Ectodermal cell (in vitro differentiated cells): ENCODE data around the gene ARMC9.

Experiments used
- H3K27ac ChIP-seq: 2 replicates; pipeline ENCODE4 v1.7.0; 2013; ENCODE audit warnings: mild to moderate bottlenecking, low read depth, low read length; ENCODE audit not compliant: insufficient read depth, poor library complexity, severe bottlenecking
- H3K27me3 ChIP-seq: 2 replicates; pipeline ENCODE4 v1.7.0; 2013; ENCODE audit warnings: mild to moderate bottlenecking, low read length; ENCODE audit not compliant: insufficient read depth, control insufficient read depth, poor library complexity, severe bottlenecking
- H3K36me3 ChIP-seq: one replicate; pipeline ENCODE4 v1.7.0; 2013; ENCODE audit warnings: low read length; ENCODE audit not compliant: control insufficient read depth, insufficient read depth
- H3K4me1 ChIP-seq: one replicate; pipeline ENCODE4 v1.7.0; 2013; ENCODE audit warnings: low read length; ENCODE audit not compliant: control insufficient read depth, insufficient read depth
- H3K4me3 ChIP-seq: 2 replicates; pipeline ENCODE4 v1.7.0; 2013; ENCODE audit warnings: low read depth, low read length, control low read depth; ENCODE audit not compliant: insufficient read depth
- H3K9me3 ChIP-seq: 2 replicates; pipeline ENCODE4 v1.7.0; 2013; ENCODE audit warnings: mild to moderate bottlenecking, low read length, moderate library complexity; ENCODE audit not compliant: control insufficient read depth
- WGBS, 2 experiments: methylation state at CpG; one replicate each; pipeline ENCODE4 v1.1.7; 2013; ENCODE audit warnings: missing lambda C conversion rate in 2 of 2; 5-methylcytosine and 5-hydroxymethylcytosine counted together

Gene ARMC9

GRCh38 chr2:231413456-231413855 lies 215.0 kb downstream of the ARMC9 start:
- Histone ChIP-seq H3K4me1 (no peaks in the 10 kb centered on the region), H3K27ac (no peak overlapping the region), H3K36me3 (no peaks in the 10 kb centered on the region), H3K4me3 (no peak overlapping the region), H3K27me3 (peaks cover 13% of the 10 kb centered on the region), H3K9me3 (no peaks in the 10 kb centered on the region)
- 50 to 64% methylated on average over 6 of the region's 6 CpGs for WGBS, 2 experiments

DNA sequence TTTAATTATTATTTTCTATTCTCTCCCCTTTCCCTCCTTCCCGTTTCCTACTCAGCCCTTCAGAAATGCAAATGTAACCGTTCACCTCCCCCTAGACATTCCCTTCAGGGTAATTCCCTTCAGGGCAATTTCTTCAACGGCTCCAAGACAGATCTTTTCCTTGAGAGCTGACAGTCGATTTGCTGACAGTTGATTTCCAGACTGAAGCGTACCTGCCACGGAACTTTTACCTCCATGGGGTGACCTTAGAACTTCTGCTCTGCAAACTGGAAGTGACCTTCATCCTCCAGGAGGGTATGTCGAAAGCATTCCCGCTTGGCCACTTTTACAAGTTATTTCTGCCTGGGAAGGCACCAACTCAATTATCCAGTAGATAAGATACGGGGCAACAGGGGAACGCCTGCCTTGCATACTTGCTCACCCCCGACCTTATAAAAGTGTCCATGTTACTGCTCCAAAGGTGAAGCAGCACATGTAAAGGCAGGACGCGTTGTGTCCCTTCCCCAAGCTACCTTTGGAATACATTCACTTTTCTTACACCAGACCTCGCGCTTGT lies 215.6 kb downstream of the ARMC9 start:
- Histone ChIP-seq H3K4me3 (no peak overlapping the region), H3K27ac (no peak overlapping the region), H3K36me3 (no peaks in the 10 kb centered on the region), H3K4me1 (no peaks in the 10 kb centered on the region), H3K9me3 (no peaks in the 10 kb centered on the region), H3K27me3 (peaks cover 13% of the 10 kb centered on the region)
- WGBS, 2 experiments = 55 to 60% methylated on average over 15 of the region's 15 CpGs

GRCh38 chr2:231415029-231415428 lies 216.6 kb downstream of the ARMC9 start:
- Histone ChIP-seq H3K4me3 (no peak overlapping the region), H3K36me3 (no peaks in the 10 kb centered on the region), H3K27ac (no peak overlapping the region), H3K4me1 (no peaks in the 10 kb centered on the region), H3K9me3 (no peaks in the 10 kb centered on the region), H3K27me3 (peaks cover 13% of the 10 kb centered on the region)

GRCh38 chr2:231418820-231419640 lies 220.6 kb downstream of the ARMC9 start:
- 90 to 91% methylated on average over 26 of the region's 26 CpGs for WGBS, 2 experiments
- Histone ChIP-seq H3K9me3 (no peaks in the 10 kb centered on the region), H3K27ac (no peak overlapping the region), H3K36me3 (no peaks in the 10 kb centered on the region), H3K27me3 (no peaks in the 10 kb centered on the region), H3K4me3 (no peak overlapping the region), H3K4me1 (no peaks in the 10 kb centered on the region)

GRCh38 chr2:231421051-231421580 lies 222.7 kb downstream of the ARMC9 start:
- Histone ChIP-seq H3K9me3 (no peaks in the 10 kb centered on the region), H3K36me3 (no peaks in the 10 kb centered on the region), H3K4me1 (no peaks in the 10 kb centered on the region), H3K27me3 (no peaks in the 10 kb centered on the region), H3K4me3 (no peak overlapping the region), H3K27ac (no peak overlapping the region)
- WGBS, 2 experiments = 92% methylated on average over 9 of the region's 9 CpGs

GRCh38 chr2:231422056-231422455 lies 223.6 kb downstream of the ARMC9 start:
- Histone ChIP-seq H3K4me3 (no peak overlapping the region), H3K36me3 (no peaks in the 10 kb centered on the region), H3K27me3 (no peaks in the 10 kb centered on the region), H3K4me1 (no peaks in the 10 kb centered on the region), H3K27ac (no peak overlapping the region), H3K9me3 (no peaks in the 10 kb centered on the region)
- WGBS, 2 experiments = 92 to 94% methylated on average over 2 of the region's 2 CpGs

DNA sequence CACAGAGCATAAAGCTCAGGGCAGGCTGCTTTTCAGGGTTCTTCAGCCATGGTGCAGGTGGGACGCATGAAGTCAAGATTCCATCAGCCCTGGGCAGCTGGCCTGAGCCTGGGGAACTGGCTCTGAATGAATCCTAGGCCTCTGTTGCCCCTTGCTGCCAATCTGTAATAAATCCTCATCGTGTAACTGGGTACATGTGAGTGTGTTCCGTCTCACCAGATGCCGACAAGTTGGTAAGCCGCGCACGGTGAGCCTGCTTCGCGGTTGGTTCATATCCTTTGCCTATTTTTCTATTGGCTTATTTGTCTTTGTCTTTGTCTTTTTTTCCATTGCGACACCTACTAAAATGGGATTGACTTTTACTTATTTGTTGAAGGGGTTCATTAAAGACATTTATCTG lies 224.7 kb downstream of the ARMC9 start:
- H3K36me3 ChIP-seq = no peaks in the 10 kb centered on the region
- no peaks in the 10 kb centered on the region for H3K9me3 ChIP-seq
- H3K27ac ChIP-seq = no peak overlapping the region
- no peaks in the 10 kb centered on the region for H3K27me3 ChIP-seq
- 90 to 91% methylated on average over 9 to 10 of the region's 10 CpGs for WGBS, 2 experiments
- H3K4me1 ChIP-seq = no peaks in the 10 kb centered on the region
- no peak overlapping the region for H3K4me3 ChIP-seq
